Fibroblast of skin of left quadriceps (primary cell): ENCODE results near the gene MRPS31.
"Not testable (repeated sequence)": the region's sequence is repeated elsewhere in the genome, so short reads cannot be mapped to it uniquely, and the experiment has no call there.

Experiments used
- DNase-seq, 2 experiments: peaks; one replicate each; pipeline ENCODE4 v3.0.0-alpha.2; 2013; ENCODE audit warnings: low read depth in 2 of 2

Gene MRPS31

GRCh38 chr13:40762849-40763248 is 8.1 kb downstream of the MRPS31 start:
- DNase-seq = peak; percentile 45

- no peak for DNase-seq
Observed at GRCh38 chr13:40758811-40759210, 12.2 kb downstream of the MRPS31 start.

- no peak for DNase-seq
Observed at GRCh38 chr13:40756042-40756441, 14.9 kb downstream of the MRPS31 start.

GRCh38 chr13:40755082-40755700 is 15.8 kb downstream of the MRPS31 start:
- no peak for DNase-seq

- no peak for DNase-seq
Observed at GRCh38 chr13:40749327-40749726, 21.7 kb downstream of the MRPS31 start.

GRCh38 chr13:40735232-40735548 is 35.8 kb downstream of the MRPS31 start:
- DNase-seq = not testable (repeated sequence)

- not testable (repeated sequence) for DNase-seq
Observed at GRCh38 chr13:40734536-40735231, 36.3 kb downstream of the MRPS31 start.

- no peak for DNase-seq
Observed at GRCh38 chr13:40732658-40733057, 38.3 kb downstream of the MRPS31 start.

- DNase-seq = no peak
Observed at GRCh38 chr13:40728595-40728994, 42.4 kb downstream of the MRPS31 start.

GRCh38 chr13:40714433-40714832 is 56.6 kb downstream of the MRPS31 start:
- not testable (repeated sequence) for DNase-seq

GRCh38 chr13:40706439-40706838 is 64.6 kb downstream of the MRPS31 start:
- no peak for DNase-seq

GRCh38 chr13:40697711-40698110 is 73.3 kb downstream of the MRPS31 start:
- no peak for DNase-seq

GRCh38 chr13:40694426-40694825 is 76.6 kb downstream of the MRPS31 start:
- DNase-seq = no peak

- DNase-seq = no peak
Observed at GRCh38 chr13:40692946-40693345, 78.0 kb downstream of the MRPS31 start.

GRCh38 chr13:40688781-40689180 is 82.2 kb downstream of the MRPS31 start:
- no peak for DNase-seq

GRCh38 chr13:40682449-40683240 is 88.3 kb downstream of the MRPS31 start:
- no peak for DNase-seq

- no peak for DNase-seq
Observed at GRCh38 chr13:40681341-40682146, 89.4 kb downstream of the MRPS31 start.

- no peak for DNase-seq
Observed at GRCh38 chr13:40680659-40681323, 90.2 kb downstream of the MRPS31 start.

- no peak for DNase-seq
Observed at GRCh38 chr13:40679480-40679985, 91.5 kb downstream of the MRPS31 start.
